HepG2 (cell line): ENCODE data around the gene TFEB. TPM values are rescaled to one million over a fixed set of nuclear protein-coding genes. Genes with fewer than 3 reads are reported as not detected.
A peak's percentile ranks its signal among the peaks of the same experiment; 100 is the strongest.

Source experiments
- ARHGAP35 ChIP-seq: sonication (generic); formaldehyde crosslinking; IDR thresholded peaks from 2 replicates; pipeline ENCODE4 v1.9.0; 2022; ENCODE audit warnings: mild to moderate bottlenecking, inconsistent platforms, moderate library complexity, missing genetic modification reagents, borderline replicate concordance
- FOSL2 ChIP-seq: sonication (generic); formaldehyde crosslinking; IDR thresholded peaks from 2 replicates; pipeline ENCODE4 v1.4.0; 2020; ENCODE audit warnings: missing genetic modification reagents
- FOXK2 ChIP-seq: fragments of 450-650 bp; IDR thresholded peaks from 2 replicates; pipeline ENCODE4 v1.6.1; 2016
- HHEX ChIP-seq: IDR thresholded peaks from 2 replicates; pipeline ENCODE4 v1.6.1; 2016; ENCODE audit warnings: control low read depth
- JUNB ChIP-seq: sonication (generic); formaldehyde crosslinking; IDR thresholded peaks from 2 replicates; pipeline ENCODE4 v1.8.0; 2022; ENCODE audit warnings: missing genetic modification reagents, mild to moderate bottlenecking, borderline replicate concordance
- KAT8 ChIP-seq: IDR thresholded peaks from 2 replicates; pipeline ENCODE4 v1.6.1; 2016; ENCODE audit warnings: missing genetic modification reagents, missing compliant biosample characterization
- MYC ChIP-seq: sonication (generic); formaldehyde crosslinking; IDR thresholded peaks from 2 replicates; pipeline ENCODE4 v1.9.0; 2021; ENCODE audit warnings: missing genetic modification reagents, borderline replicate concordance
- RFX1 ChIP-seq: fragments of 450-650 bp; IDR thresholded peaks from 2 replicates; pipeline ENCODE4 v1.6.1; 2017
- SYNCRIP ChIP-seq: fragments of 200-400 bp; formaldehyde crosslinking; IDR thresholded peaks from 2 replicates; pipeline ENCODE4 v1.6.1; 2018; ENCODE audit warnings: mild to moderate bottlenecking, low read depth, low read length; ENCODE audit not compliant: insufficient read depth
- TEAD2 ChIP-seq: sonication (generic); formaldehyde crosslinking; IDR thresholded peaks from 2 replicates; pipeline ENCODE4 v1.9.0; 2021; ENCODE audit warnings: missing genetic modification reagents
- TOE1 ChIP-seq: sonication (generic); formaldehyde crosslinking; IDR thresholded peaks from 2 replicates; pipeline ENCODE4 v1.4.0; 2020; ENCODE audit warnings: mild to moderate bottlenecking, missing genetic modification reagents
- ZFP1 ChIP-seq: IDR thresholded peaks from 2 replicates; pipeline ENCODE4 v1.6.1; 2016
- ZFP36L2 ChIP-seq: sonication (generic); formaldehyde crosslinking; IDR thresholded peaks from 2 replicates; pipeline ENCODE4 v1.4.0; 2020; ENCODE audit warnings: missing genetic modification reagents
- ZNF124 ChIP-seq: sonication (generic); formaldehyde crosslinking; IDR thresholded peaks from 2 replicates; pipeline ENCODE4 v1.4.0; 2020; ENCODE audit warnings: missing genetic modification reagents
- ZNF160 ChIP-seq: sonication (generic); formaldehyde crosslinking; IDR thresholded peaks from 2 replicates; pipeline ENCODE4 v1.8.0; 2022; ENCODE audit warnings: mild to moderate bottlenecking, inconsistent platforms, missing genetic modification reagents
- ZNF33A ChIP-seq: sonication (generic); formaldehyde crosslinking; IDR thresholded peaks from 2 replicates; pipeline ENCODE4 v1.5.1; 2020; ENCODE audit warnings: missing genetic modification reagents, mild to moderate bottlenecking, moderate library complexity, borderline replicate concordance
- ZNF350 ChIP-seq: sonication (generic); formaldehyde crosslinking; IDR thresholded peaks from 2 replicates; pipeline ENCODE4 v1.4.0; 2020; ENCODE audit warnings: mild to moderate bottlenecking, low read depth, missing genetic modification reagents, borderline replicate concordance
- ZNF556 ChIP-seq: sonication (generic); formaldehyde crosslinking; IDR thresholded peaks from 2 replicates; pipeline ENCODE4 v1.4.0; 2020; ENCODE audit warnings: mild to moderate bottlenecking, missing genetic modification reagents, borderline replicate concordance
- ZNF569 ChIP-seq: sonication (generic); formaldehyde crosslinking; IDR thresholded peaks from 2 replicates; pipeline ENCODE4 v1.5.0; 2020; ENCODE audit warnings: mild to moderate bottlenecking, missing genetic modification reagents, moderate library complexity, borderline replicate concordance
- polyA plus RNA-seq, 8 experiments: library from polyadenylated mRNA; depleted of rRNA in 3 of 8; stranded (reverse) in 7 of 8; unstranded in 1 of 8; fragments of >200 nt; fragmentation: Illumina TruSeq in 4 of 8; extraction: Trizol in 4 of 8; gene quantifications; 2 replicates each; pipeline versions ENCODE4 v1.2.1 to v1.2.3, GENCODE V29; 2011 to 2016; ENCODE audit warnings: low read depth in 4 of 8, missing spikeins in 1 of 8, mixed read lengths in 1 of 8; ENCODE audit not compliant: insufficient read depth in 1 of 8
- total RNA-seq, 5 experiments: library from RNA; depleted of rRNA; stranded (reverse); fragments of >200 nt; fragmentation: Illumina TruSeq; extraction: Trizol; gene quantifications; 2 replicates each; pipeline ENCODE4 v1.2.3, GENCODE V29; 2016; ENCODE audit warnings: low read depth in 1 of 5
- TF ChIP-seq, protein P1 (sequence below): IDR thresholded peaks from 2 replicates; pipeline ENCODE4 v1.6.1; 2016
- TF ChIP-seq, protein P2 (sequence below): sonication (generic); formaldehyde crosslinking; IDR thresholded peaks from 2 replicates; pipeline ENCODE4 v1.8.0; 2023; ENCODE audit warnings: mild to moderate bottlenecking, missing genetic modification reagents
- TF ChIP-seq, protein P3 (sequence below): sonication (generic); formaldehyde crosslinking; IDR thresholded peaks from 2 replicates; pipeline ENCODE4 v1.4.0; 2020; ENCODE audit warnings: missing genetic modification reagents, borderline replicate concordance

The TFEB gene
- total and polyA plus RNA-seq, 2 of the 13 experiments (the other 11 are each of a cell fraction or from before 2014, with no cell fraction given) = 13.3 to 18.7 TPM

DNA sequence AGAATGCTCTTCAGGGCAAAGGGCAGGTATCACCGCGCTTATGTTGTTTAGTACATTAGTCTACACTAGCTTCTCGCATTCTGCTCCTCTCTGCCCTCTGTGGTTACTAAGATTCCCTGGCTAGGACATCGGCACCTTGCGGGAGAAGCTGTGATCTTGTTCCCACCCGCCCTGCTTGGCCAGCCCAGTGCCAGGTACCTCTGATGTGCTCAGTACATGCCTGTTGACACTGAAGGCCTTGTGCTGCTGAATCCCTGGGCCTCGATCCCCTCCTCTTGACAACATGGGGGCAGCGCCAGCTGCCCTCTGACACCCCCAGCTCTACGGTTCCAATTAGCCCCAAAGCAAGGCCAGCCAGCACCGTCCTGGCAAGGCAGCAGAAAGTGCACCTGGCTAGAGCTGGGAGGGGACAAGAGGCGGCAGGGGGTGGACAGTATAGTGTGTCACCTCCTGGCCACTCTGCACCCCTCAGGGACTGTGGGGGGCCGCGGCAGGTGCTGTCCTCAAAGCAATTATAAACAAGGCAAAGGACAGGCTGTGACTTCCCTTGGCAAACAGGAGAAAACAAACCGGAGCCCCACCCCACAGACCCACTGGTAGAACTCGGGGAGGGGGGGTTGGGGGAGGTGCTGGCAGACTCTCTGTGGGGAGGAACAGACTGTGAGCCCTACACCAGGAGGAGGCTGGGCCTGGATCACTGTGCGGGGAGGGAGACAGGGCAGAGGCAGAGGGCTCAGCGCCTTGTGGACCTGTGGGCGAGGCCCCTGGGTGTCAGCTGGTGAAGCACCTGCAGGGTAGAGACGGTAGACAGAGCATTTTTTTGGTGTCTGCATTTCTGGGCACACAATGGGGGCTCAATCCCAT, 7.1 kb downstream of the TFEB start (continued):
- TF ChIP-seq, protein P1, sequence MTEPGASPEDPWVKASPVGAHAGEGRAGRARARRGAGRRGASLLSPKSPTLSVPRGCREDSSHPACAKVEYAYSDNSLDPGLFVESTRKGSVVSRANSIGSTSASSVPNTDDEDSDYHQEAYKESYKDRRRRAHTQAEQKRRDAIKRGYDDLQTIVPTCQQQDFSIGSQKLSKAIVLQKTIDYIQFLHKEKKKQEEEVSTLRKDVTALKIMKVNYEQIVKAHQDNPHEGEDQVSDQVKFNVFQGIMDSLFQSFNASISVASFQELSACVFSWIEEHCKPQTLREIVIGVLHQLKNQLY (CRISPR knock-in tag) = no peak
- TF ChIP-seq TEAD2 (CRISPR knock-in tag) (no peak), FOSL2 (no peak; the same call in 1 of the 2 replicates), FOXK2 (no peak), JUNB (CRISPR knock-in tag) (no peak), ZNF33A (CRISPR knock-in tag) (no peak), SYNCRIP (no peak), MYC (CRISPR knock-in tag) (no peak), ZNF124 (CRISPR knock-in tag) (0 out of 2 replicates have a peak, but pooled peaks have one; percentile 22), ZFP1 (no peak), ZNF556 (CRISPR knock-in tag) (0 out of 2 replicates have a peak, but pooled peaks have one; percentile 19), HHEX (CRISPR knock-in tag) (no peak), ARHGAP35 (CRISPR knock-in tag) (no peak), ZFP36L2 (no peak), TOE1 (CRISPR knock-in tag) (no peak), ZNF160 (CRISPR knock-in tag) (no peak), RFX1 (no peak), ZNF350 (CRISPR knock-in tag) (peak; percentile 76), KAT8 (no peak), ZNF569 (CRISPR knock-in tag) (no peak)
- TF ChIP-seq, protein P2, sequence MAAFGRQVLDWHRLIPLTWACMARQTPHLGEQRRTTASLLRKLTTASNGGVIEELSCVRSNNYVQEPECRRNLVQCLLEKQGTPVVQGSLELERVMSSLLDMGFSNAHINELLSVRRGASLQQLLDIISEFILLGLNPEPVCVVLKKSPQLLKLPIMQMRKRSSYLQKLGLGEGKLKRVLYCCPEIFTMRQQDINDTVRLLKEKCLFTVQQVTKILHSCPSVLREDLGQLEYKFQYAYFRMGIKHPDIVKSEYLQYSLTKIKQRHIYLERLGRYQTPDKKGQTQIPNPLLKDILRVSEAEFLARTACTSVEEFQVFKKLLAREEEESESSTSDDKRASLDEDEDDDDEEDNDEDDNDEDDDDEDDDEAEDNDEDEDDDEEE (CRISPR knock-in tag) = peak; percentile 85; the same call in 1 of the 2 replicates
- TF ChIP-seq, protein P3, sequence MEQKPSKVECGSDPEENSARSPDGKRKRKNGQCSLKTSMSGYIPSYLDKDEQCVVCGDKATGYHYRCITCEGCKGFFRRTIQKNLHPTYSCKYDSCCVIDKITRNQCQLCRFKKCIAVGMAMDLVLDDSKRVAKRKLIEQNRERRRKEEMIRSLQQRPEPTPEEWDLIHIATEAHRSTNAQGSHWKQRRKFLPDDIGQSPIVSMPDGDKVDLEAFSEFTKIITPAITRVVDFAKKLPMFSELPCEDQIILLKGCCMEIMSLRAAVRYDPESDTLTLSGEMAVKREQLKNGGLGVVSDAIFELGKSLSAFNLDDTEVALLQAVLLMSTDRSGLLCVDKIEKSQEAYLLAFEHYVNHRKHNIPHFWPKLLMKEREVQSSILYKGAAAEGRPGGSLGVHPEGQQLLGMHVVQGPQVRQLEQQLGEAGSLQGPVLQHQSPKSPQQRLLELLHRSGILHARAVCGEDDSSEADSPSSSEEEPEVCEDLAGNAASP (CRISPR knock-in tag) = no peak
